GM20431 (cell line): ENCODE data around the gene PRSS8.
"Not testable (repeated sequence)": the region's sequence is repeated elsewhere in the genome, so short reads cannot be mapped to it uniquely, and the experiment has no call there.

Experiments used
- in situ Hi-C: fragments of 300-500 bp; cut with MseI, MboI; formaldehyde crosslinking; loops from one replicate; pipeline ENCODE4 v1.15.0; 2020; ENCODE audit warnings: low sequenced_read_pairs; ENCODE audit not compliant: unreplicated experiment

The PRSS8 gene

GRCh38 chr16:31135535-31136286 is at the start of gene PRSS8:
Gene PRSS8 (minus strand): TSS chr16:31135727. CDS start chr16:31135498, 229 bp downstream.
- in situ Hi-C loops: no loop called here

- in situ Hi-C loops: no loop called here
These were observed 49.4 kb upstream of the PRSS8 start for GRCh38 chr16:31184888-31185287.

GRCh38 chr16:31183432-31184428 is 48.2 kb upstream of the PRSS8 start:
- in situ Hi-C loops: no loop called here

- in situ Hi-C loops: no loop called here
These were observed 46.9 kb upstream of the PRSS8 start for GRCh38 chr16:31182391-31182790.

- in situ Hi-C loops: no loop called here
These were observed 45.7 kb upstream of the PRSS8 start for GRCh38 chr16:31181102-31181830.

- in situ Hi-C loops: no loop called here
These were observed 44.4 kb upstream of the PRSS8 start, which contains the start of gene FUS for GRCh38 chr16:31179747-31180459. Gene FUS (plus strand): TSS chr16:31180139. CDS start chr16:31180215, 76 bp downstream.

GRCh38 chr16:31179219-31179746 is 43.8 kb upstream of the PRSS8 start:
- in situ Hi-C loops: no loop called here

- in situ Hi-C loops: no loop called here
These were observed 41.6 kb upstream of the PRSS8 start for GRCh38 chr16:31177136-31177535.

- in situ Hi-C loops: not testable (repeated sequence)
These were observed 34.5 kb upstream of the PRSS8 start for GRCh38 chr16:31170048-31170447.

- in situ Hi-C loops: no loop called here
These were observed 33.3 kb upstream of the PRSS8 start for GRCh38 chr16:31168848-31169247.

- in situ Hi-C loops: no loop called here
These were observed 31.8 kb upstream of the PRSS8 start for GRCh38 chr16:31167315-31167714.

- in situ Hi-C loops: no loop called here
These were observed 21.6 kb upstream of the PRSS8 start for GRCh38 chr16:31157136-31157535.

GRCh38 chr16:31150976-31151375 is 15.4 kb upstream of the PRSS8 start:
- in situ Hi-C loops: not testable (repeated sequence)

GRCh38 chr16:31149894-31150890 is 14.7 kb upstream of the PRSS8 start, which contains the start of gene PRSS36:
Gene PRSS36 (minus strand): TSS chr16:31150066. CDS start chr16:31150035, 31 bp downstream.
- in situ Hi-C loops: no loop called here

GRCh38 chr16:31149332-31149731 is 13.8 kb upstream of the PRSS8 start:
- in situ Hi-C loops: no loop called here

- in situ Hi-C loops: no loop called here
These were observed 13.4 kb upstream of the PRSS8 start for GRCh38 chr16:31148896-31149295.

- in situ Hi-C loops: no loop called here
These were observed 12.8 kb upstream of the PRSS8 start for GRCh38 chr16:31148281-31148728.

GRCh38 chr16:31147574-31147973 is 12.0 kb upstream of the PRSS8 start:
- in situ Hi-C loops: no loop called here
